Suprapubic skin (tissue), 4 donors: ENCODE data around the gene CHL1. TPM values are rescaled to one million over a fixed set of nuclear protein-coding genes. Genes with fewer than 3 reads are reported as not detected.

Source experiments
- DNase-seq, 2 donors: peaks; one replicate each; pipeline ENCODE4 v3.0.0-alpha.2; 2019; ENCODE audit warnings: low spot score in 2 of 2
- H3K27ac ChIP-seq: fragments of 200-600 bp; sonication (generic); one replicate; pipeline ENCODE4 v1.5.1; 2019
- H3K27me3 ChIP-seq: fragments of 200-600 bp; sonication (generic); one replicate; pipeline ENCODE4 v1.5.1; 2019
- H3K36me3 ChIP-seq: fragments of 200-600 bp; sonication (generic); one replicate; pipeline ENCODE4 v1.5.1; 2019
- H3K4me1 ChIP-seq: fragments of 200-600 bp; sonication (generic); one replicate; pipeline ENCODE4 v1.5.1; 2019
- H3K4me3 ChIP-seq: fragments of 200-600 bp; sonication (generic); one replicate; pipeline ENCODE4 v1.5.1; 2019; ENCODE audit warnings: mild to moderate bottlenecking
- H3K9me3 ChIP-seq: fragments of 200-600 bp; sonication (generic); one replicate; pipeline ENCODE4 v1.5.1; 2019
- EP300 ChIP-seq: sonication (generic); formaldehyde crosslinking; IDR thresholded peaks from one replicate; pipeline ENCODE4 v1.6.1; 2017; ENCODE audit warnings: antibody characterized with exemption
- POLR2A ChIP-seq, 2 donors: fragments of 450-650 bp; IDR thresholded peaks; one replicate each; pipeline ENCODE4 v1.6.1; 2017; ENCODE audit warnings: antibody characterized with exemption in 2 of 2, mild to moderate bottlenecking in 2 of 2, moderate library complexity in 2 of 2
- POLR2AphosphoS5 ChIP-seq, 3 donors: sonication (generic); formaldehyde crosslinking; IDR thresholded peaks; one replicate each; pipeline ENCODE4 v1.6.1; 2017; ENCODE audit warnings: antibody characterized with exemption in 3 of 3
- WGBS: methylation state at CpG from one replicate; pipeline ENCODE4 v1.1.5; 2018; 5-methylcytosine and 5-hydroxymethylcytosine counted together
- total RNA-seq, 4 donors: library from RNA; depleted of rRNA; stranded (reverse); fragments of >200 nt; gene quantifications; one replicate each; pipeline ENCODE4 v1.1.0, GENCODE V29; 2016
- TF ChIP-seq, protein P1 (sequence below), 2 donors: fragments of 200-600 bp in 1 of 2; fragments of 450-650 bp in 1 of 2; sonication (generic) in 1 of 2; IDR thresholded peaks; one replicate each; pipeline ENCODE4 v1.5.1; 2016 to 2019; ENCODE audit warnings: antibody characterized with exemption in 2 of 2, mild to moderate bottlenecking in 1 of 2, moderate library complexity in 1 of 2

CHL1 gene
- total RNA-seq, 4 donors from 2014 or later, result 39.5 to 77.9 (median 60.5) TPM

DNA sequence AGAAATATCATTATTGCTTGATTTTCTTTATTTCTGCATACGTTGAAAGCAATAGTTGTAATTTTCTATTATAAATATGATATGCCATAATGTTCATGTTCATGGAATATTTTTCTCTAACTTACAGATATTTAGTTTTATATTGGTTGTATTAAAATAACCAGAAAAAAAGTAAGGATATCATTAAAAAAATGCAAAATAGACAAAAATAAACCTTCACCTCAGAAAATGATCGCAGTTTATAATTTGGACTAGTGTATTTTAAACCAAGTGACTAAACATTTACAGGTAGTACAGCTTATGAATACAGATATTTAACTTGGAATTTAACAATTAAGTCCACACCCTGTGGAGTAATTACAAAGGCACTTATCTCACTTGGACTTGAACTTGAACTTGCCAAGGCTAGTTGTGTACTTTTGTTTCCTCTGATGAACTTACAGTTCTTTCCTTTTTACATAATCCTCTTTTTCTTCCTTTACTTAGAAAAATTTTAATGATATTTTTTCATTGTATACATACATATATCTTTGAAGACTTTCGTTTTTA is 156.7 kb downstream of the CHL1 start:
- Histone ChIP-seq H3K36me3 (no peaks in the 10 kb centered on the region), H3K27ac (no peak overlapping the region), H3K27me3 (no peaks in the 10 kb centered on the region), H3K4me1 (no peaks in the 10 kb centered on the region), H3K9me3 (no peaks in the 10 kb centered on the region), H3K4me3 (no peak overlapping the region)
- TF ChIP-seq EP300 (no peak), POLR2A (IDR thresholded peaks at IDR 0.05) (no peak)
- TF ChIP-seq, protein P1, sequence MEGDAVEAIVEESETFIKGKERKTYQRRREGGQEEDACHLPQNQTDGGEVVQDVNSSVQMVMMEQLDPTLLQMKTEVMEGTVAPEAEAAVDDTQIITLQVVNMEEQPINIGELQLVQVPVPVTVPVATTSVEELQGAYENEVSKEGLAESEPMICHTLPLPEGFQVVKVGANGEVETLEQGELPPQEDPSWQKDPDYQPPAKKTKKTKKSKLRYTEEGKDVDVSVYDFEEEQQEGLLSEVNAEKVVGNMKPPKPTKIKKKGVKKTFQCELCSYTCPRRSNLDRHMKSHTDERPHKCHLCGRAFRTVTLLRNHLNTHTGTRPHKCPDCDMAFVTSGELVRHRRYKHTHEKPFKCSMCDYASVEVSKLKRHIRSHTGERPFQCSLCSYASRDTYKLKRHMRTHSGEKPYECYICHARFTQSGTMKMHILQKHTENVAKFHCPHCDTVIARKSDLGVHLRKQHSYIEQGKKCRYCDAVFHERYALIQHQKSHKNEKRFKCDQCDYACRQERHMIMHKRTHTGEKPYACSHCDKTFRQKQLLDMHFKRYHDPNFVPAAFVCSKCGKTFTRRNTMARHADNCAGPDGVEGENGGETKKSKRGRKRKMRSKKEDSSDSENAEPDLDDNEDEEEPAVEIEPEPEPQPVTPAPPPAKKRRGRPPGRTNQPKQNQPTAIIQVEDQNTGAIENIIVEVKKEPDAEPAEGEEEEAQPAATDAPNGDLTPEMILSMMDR (IDR thresholded peaks at IDR 0.05), result no peak
- WGBS, result 66% methylated on average over 3 of the region's 3 CpGs
- DNase-seq, result no peak

DNA sequence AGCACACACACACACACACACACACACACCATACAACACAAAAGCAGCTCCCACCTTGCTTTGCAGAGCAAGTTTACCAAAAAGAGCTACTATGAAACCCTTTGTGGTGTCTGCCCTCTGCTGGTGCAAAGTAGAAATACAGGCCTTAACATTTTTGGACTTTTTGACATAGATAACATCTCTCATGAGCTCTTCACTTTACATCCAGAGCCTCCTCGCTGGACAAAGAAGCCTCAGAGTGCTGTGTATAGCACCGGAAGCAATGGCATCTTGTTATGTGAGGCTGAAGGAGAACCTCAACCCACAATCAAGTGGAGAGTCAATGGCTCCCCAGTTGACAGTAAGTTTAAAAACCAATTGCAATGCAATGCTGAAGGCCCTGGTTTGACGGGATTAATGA is 157.9 kb downstream of the CHL1 start:
- WGBS, result 33% methylated on average over 3 of the region's 3 CpGs
- H3K9me3 ChIP-seq, result no peaks in the 10 kb centered on the region
- no peak overlapping the region for H3K27ac ChIP-seq
- TF ChIP-seq EP300, result no peak
- TF ChIP-seq, protein P1 (IDR thresholded peaks at IDR 0.05), result peak; percentile 53 to 57
- TF ChIP-seq POLR2AphosphoS5 (IDR thresholded peaks at IDR 0.05), result no peak
- no peak for TF ChIP-seq POLR2A (IDR thresholded peaks at IDR 0.05)
- no peaks in the 10 kb centered on the region for H3K36me3 ChIP-seq
- no peaks in the 10 kb centered on the region for H3K27me3 ChIP-seq
- H3K4me1 ChIP-seq, result no peaks in the 10 kb centered on the region
- no peak overlapping the region for H3K4me3 ChIP-seq
- no peak for DNase-seq

DNA sequence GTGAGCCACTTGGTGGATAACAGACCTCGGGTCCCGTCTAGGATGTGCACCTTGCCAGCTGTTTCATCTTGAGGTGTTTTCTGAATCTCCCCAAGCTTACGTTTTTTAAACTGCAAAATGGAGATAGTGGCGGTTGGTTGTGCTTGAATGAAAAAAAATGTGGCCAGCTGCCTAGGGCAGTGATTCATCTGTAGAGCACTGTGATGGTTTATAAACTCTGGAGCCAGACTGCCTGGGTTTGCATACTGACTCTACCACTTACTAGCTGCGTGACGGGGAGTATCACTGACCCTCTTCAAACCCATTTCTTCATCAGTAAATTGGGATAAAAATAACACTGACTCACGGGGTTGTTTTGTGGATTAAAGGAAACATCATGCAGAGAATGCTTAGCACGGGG is 159.1 kb downstream of the CHL1 start:
- H3K27me3 ChIP-seq, result no peaks in the 10 kb centered on the region
- no peak for TF ChIP-seq EP300
- no peaks in the 10 kb centered on the region for H3K36me3 ChIP-seq

DNA sequence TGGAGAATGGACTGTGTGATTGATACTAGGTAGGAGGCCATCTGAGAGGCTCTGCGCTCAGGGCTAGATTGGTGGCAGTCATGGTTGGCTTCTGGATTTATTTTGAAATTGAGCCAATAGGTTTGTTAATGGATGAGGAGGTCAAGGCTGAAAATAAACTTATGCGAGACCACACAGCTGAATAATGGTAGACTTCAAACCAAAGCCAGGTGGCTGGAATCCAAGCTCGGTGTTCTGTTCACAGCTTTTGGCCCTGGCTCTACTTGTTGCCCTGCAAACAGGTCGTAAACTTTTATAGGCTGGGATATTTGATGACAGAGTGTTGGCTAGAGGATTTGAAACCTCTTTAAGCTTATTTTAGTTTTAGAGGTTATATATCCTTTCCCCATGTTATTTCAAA is 160.4 kb downstream of the CHL1 start:
- no peaks in the 10 kb centered on the region for H3K9me3 ChIP-seq
- DNase-seq, result no peak
- no peaks in the 10 kb centered on the region for H3K4me1 ChIP-seq
- H3K36me3 ChIP-seq, result no peaks in the 10 kb centered on the region
- no peak overlapping the region for H3K27ac ChIP-seq
- no peaks in the 10 kb centered on the region for H3K27me3 ChIP-seq
- TF ChIP-seq, protein P1 (IDR thresholded peaks at IDR 0.05), result no peak
- TF ChIP-seq EP300 (no peak), POLR2AphosphoS5 (IDR thresholded peaks at IDR 0.05) (no peak), POLR2A (IDR thresholded peaks at IDR 0.05) (no peak)
- WGBS, result 49% methylated on average over 4 of the region's 4 CpGs
- no peak overlapping the region for H3K4me3 ChIP-seq

More for the DNA sequence above, 159.1 kb downstream of the CHL1 start:
- Histone ChIP-seq H3K4me1 (no peaks in the 10 kb centered on the region), H3K4me3 (no peak overlapping the region), H3K27ac (no peak overlapping the region), H3K9me3 (no peaks in the 10 kb centered on the region)
- no peak for DNase-seq
- WGBS, result 45% methylated on average over 8 of the region's 8 CpGs

DNA sequence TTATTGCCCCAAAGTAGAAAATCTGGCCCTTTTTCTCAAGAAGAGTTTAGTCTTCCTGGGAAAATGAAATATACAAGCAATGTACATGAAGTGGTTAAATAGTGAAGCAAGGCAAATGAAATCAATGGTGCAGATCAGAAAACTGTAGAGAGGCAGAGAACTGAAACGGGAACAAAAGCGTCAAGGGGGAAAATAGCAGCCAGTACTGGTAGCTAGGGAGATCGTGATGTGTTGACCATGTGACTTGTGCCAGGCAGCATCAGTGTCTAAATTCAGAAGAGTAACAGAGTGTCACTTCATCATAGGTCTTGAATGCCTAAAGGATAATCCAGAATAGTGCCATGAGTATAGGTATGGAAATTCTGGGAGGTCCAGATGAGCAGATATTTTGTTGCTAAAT is 163.1 kb downstream of the CHL1 start:
- no peaks in the 10 kb centered on the region for H3K36me3 ChIP-seq
- no peaks in the 10 kb centered on the region for H3K9me3 ChIP-seq
- no peaks in the 10 kb centered on the region for H3K4me1 ChIP-seq
- DNase-seq, result no peak
- H3K4me3 ChIP-seq, result no peak overlapping the region
- no peak overlapping the region for H3K27ac ChIP-seq
- 56% methylated on average over 3 of the region's 3 CpGs for WGBS
- TF ChIP-seq POLR2AphosphoS5 (IDR thresholded peaks at IDR 0.05), result no peak
- no peak for TF ChIP-seq POLR2A (IDR thresholded peaks at IDR 0.05)
- TF ChIP-seq EP300, result no peak
- TF ChIP-seq, protein P1 (IDR thresholded peaks at IDR 0.05), result no peak
- no peaks in the 10 kb centered on the region for H3K27me3 ChIP-seq
